B cell (primary cell): Measurements from ENCODE around the gene WDR64. TPM values are rescaled to one million over a fixed set of nuclear protein-coding genes. Genes with fewer than 3 reads are reported as not detected.

Experiments
- ATAC-seq: fragments of 200-7000 bp; cut with Tn5 transposase; one replicate; pipeline ENCODE4 v1.10.0; 2021; ENCODE audit warnings: low read depth, mild to moderate bottlenecking, moderate number of reproducible peaks, moderate library complexity
- CTCF ChIA-PET: fragments of 350-600 bp; sonication (Branson Sonifier 250); formaldehyde crosslinking; loops from one replicate; lab custom pipeline; 2021; ENCODE audit warnings: antibody characterized with exemption, inconsistent platforms; lab: Charles Lee
- POLR2A ChIA-PET: fragments of 350-600 bp; sonication (Branson Sonifier 250); formaldehyde crosslinking; loops from one replicate; lab custom pipeline; 2021; ENCODE audit warnings: antibody characterized with exemption; lab: Charles Lee
- DNase-seq: peaks from one replicate; pipeline ENCODE4 v3.0.0; 2013
- H2AFZ ChIP-seq: 2 replicates; pipeline ENCODE4 v1.6.1; 2012; ENCODE audit warnings: mild to moderate bottlenecking, low read depth, low read length; ENCODE audit not compliant: insufficient read depth, poor library complexity, severe bottlenecking
- H3K27ac ChIP-seq, 2 donors: 1 replicate in 1 of 2; 2 replicates in 1 of 2; pipeline ENCODE4 v1.5.1; 2012 to 2013; ENCODE audit warnings: low read length in 2 of 2, mild to moderate bottlenecking in 2 of 2, moderate library complexity in 1 of 2
- H3K27me3 ChIP-seq, 4 experiments: fragments of 200-600 bp in 1 of 4; sonication (generic) in 1 of 4; replicated peaks in 1 of 4; 1 replicate in 2 of 4; 2 replicates in 2 of 4; pipeline versions ENCODE4 v1.6.1 to v1.7.0; 2013 to 2016; ENCODE audit warnings: low read length in 3 of 4, mild to moderate bottlenecking in 2 of 4, mixed read lengths in 1 of 4, moderate library complexity in 1 of 4; ENCODE audit not compliant: insufficient read depth in 4 of 4, control insufficient read depth in 3 of 4; ENCODE audit errors: control extremely low read depth in 1 of 4
- H3K36me3 ChIP-seq, 2 experiments: replicated peaks in 1 of 2; 1 replicate in 1 of 2; 2 replicates in 1 of 2; pipeline versions ENCODE4 v1.6.1 to v1.7.1; 2013; ENCODE audit warnings: low read length in 1 of 2; ENCODE audit not compliant: insufficient read depth in 2 of 2, control insufficient read depth in 1 of 2; ENCODE audit errors: control extremely low read depth in 1 of 2, extremely low read depth in 1 of 2
- H3K4me1 ChIP-seq, 2 donors: fragments of 200-600 bp in 1 of 2; sonication (generic) in 1 of 2; 1 replicate in 1 of 2; 2 replicates in 1 of 2; pipeline versions ENCODE4 v1.5.1 to v1.6.1; 2013 to 2017; ENCODE audit warnings: low read length in 2 of 2; ENCODE audit not compliant: control insufficient read depth in 2 of 2, insufficient read depth in 2 of 2
- H3K4me2 ChIP-seq: replicated peaks from 2 replicates; pipeline ENCODE3; 2012; ENCODE audit warnings: mild to moderate bottlenecking, low read depth, low read length; ENCODE audit not compliant: poor library complexity, severe bottlenecking
- H3K4me3 ChIP-seq, 5 experiments: fragments of 200-600 bp in 1 of 5; sonication (generic) in 1 of 5; 1 replicate in 3 of 5; 2 replicates in 2 of 5; pipeline versions ENCODE4 v1.5.1 to v1.7.0; 2011 to 2016; ENCODE audit warnings: low read length in 4 of 5, mild to moderate bottlenecking in 4 of 5, low read depth in 2 of 5, control low read depth in 1 of 5, moderate library complexity in 1 of 5; ENCODE audit not compliant: insufficient read depth in 1 of 5; ENCODE audit errors: control extremely low read depth in 1 of 5, extremely low read depth in 1 of 5
- H3K79me2 ChIP-seq: fragments of 200-600 bp; sonication (generic); one replicate; pipeline ENCODE4 v1.6.0; 2016; ENCODE audit warnings: low read length; ENCODE audit not compliant: control insufficient read depth, insufficient read depth
- H3K9ac ChIP-seq: fragments of 200-600 bp; sonication (generic); 2 replicates; pipeline ENCODE4 v1.6.1; 2017; ENCODE audit warnings: mild to moderate bottlenecking, low read length, moderate library complexity
- H3K9me3 ChIP-seq, 3 donors: one replicate each; pipeline versions ENCODE4 v1.6.1 to v1.7.1; 2013; ENCODE audit warnings: low read length in 2 of 3; ENCODE audit not compliant: control insufficient read depth in 2 of 3, insufficient read depth in 1 of 3; ENCODE audit errors: control extremely low read depth in 1 of 3
- H4K20me1 ChIP-seq: 2 replicates; pipeline ENCODE4 v1.6.0; 2012; ENCODE audit warnings: mild to moderate bottlenecking, low read length; ENCODE audit not compliant: insufficient read depth, control insufficient read depth, poor library complexity, severe bottlenecking
- H3K27ac Mint-ChIP-seq: one replicate; pipeline ENCODE4 v1.8.0; 2021; ENCODE audit warnings: mixed read lengths
- H3K27me3 Mint-ChIP-seq: one replicate; pipeline ENCODE4 v1.8.0; 2021; ENCODE audit warnings: mixed read lengths
- H3K4me1 Mint-ChIP-seq: one replicate; pipeline ENCODE4 v1.8.0; 2021; ENCODE audit warnings: mixed read lengths
- H3K4me3 Mint-ChIP-seq: one replicate; pipeline ENCODE4 v1.8.0; 2021; ENCODE audit warnings: mixed read lengths
- H3K9me3 Mint-ChIP-seq: one replicate; pipeline ENCODE4 v1.8.0; 2022; ENCODE audit warnings: mixed read lengths; ENCODE audit not compliant: insufficient read depth
- CTCF ChIP-seq: fragments of 200-600 bp; IDR thresholded peaks from one replicate; pipeline ENCODE4 v1.8.0; 2022; ENCODE audit warnings: antibody characterized with exemption, mild to moderate bottlenecking
- EZH2 ChIP-seq: IDR thresholded peaks from 2 replicates; pipeline ENCODE4 v1.6.1; 2012; ENCODE audit warnings: borderline replicate concordance, low read depth, mild to moderate bottlenecking, moderate library complexity, low read length; ENCODE audit not compliant: insufficient read depth, poor library complexity, severe bottlenecking
- WGBS: methylation state at CpG from one replicate; pipeline ENCODE4 v1.1.5; 2013; ENCODE audit warnings: missing lambda C conversion rate; ENCODE audit not compliant: insufficient coverage; 5-methylcytosine and 5-hydroxymethylcytosine counted together
- intact Hi-C: fragments of 100-400 bp; cut with micrococcal nuclease; formaldehyde crosslinking; loops from one replicate; pipeline ENCODE4 v1.10.0; 2022
- polyA plus RNA-seq: library from polyadenylated mRNA; depleted of rRNA; stranded (reverse); fragments of >200 nt; gene quantifications from 2 replicates; pipeline ENCODE4 v1.2.3, GENCODE V29; 2012
- total RNA-seq, 2 donors: library from RNA; stranded (reverse); fragments of 120-200 nt in 1 of 2; gene quantifications; 1 replicate in 1 of 2; 2 replicates in 1 of 2; pipeline versions ENCODE4 v1.2.3 to v1.2.4, GENCODE V29; 2013 to 2022

Gene WDR64
- total and polyA plus RNA-seq, 2 donors (not counting 1 experiment from before 2014, with no cell fraction given), result 0.13 TPM; not detected in 1

- Histone ChIP-seq H3K36me3 (peaks cover 0 to 7% of the 10 kb centered on the region in 2 experiments), H3K27me3 (no peaks in the 10 kb centered on the region), H3K9ac (no peak overlapping the region), H3K27ac (no peak overlapping the region), H4K20me1 (no peaks in the 10 kb centered on the region), H3K79me2 (peaks cover 10% of the 10 kb centered on the region), H3K4me3 (no peak overlapping the region), H2AFZ (no peak overlapping the region), H3K9me3 (no peaks in the 10 kb centered on the region), H3K4me1 (peaks cover 14 to 16% of the 10 kb centered on the region in 2 donors), H3K4me2 (no peak overlapping the region)
- no peaks in the 10 kb centered on the region for H3K9me3 Mint-ChIP-seq
- H3K4me3 Mint-ChIP-seq, result no peak overlapping the region
- ChIA-PET CTCF (interaction anchor here (0.9 to 2.2 kb wide), 3 partner anchors 14 to 18 kb away, joined by 3 to 7 read pairs (median 3); no protein-coding TSS in a partner anchor), POLR2A (no interaction called here)
- TF ChIP-seq EZH2, result no peak
- no peak for TF ChIP-seq CTCF
- intact Hi-C loops, result loop anchor here (5.0 kb wide), 1 partner anchor 73 kb away; no protein-coding TSS in a partner anchor
- H3K27ac Mint-ChIP-seq, result no peak overlapping the region
- 100% methylated on average over 1 of the region's 2 CpGs for WGBS
- no peaks in the 10 kb centered on the region for H3K27me3 Mint-ChIP-seq
- no peak for ATAC-seq
- DNase-seq, result no peak
- H3K4me1 Mint-ChIP-seq, result peaks cover 31% of the 10 kb centered on the region
Observed at GRCh38 chr1:241624935-241625334, 27.1 kb upstream of the WDR64 start.
